Esophagus squamous epithelium (tissue), 5 donors: ENCODE data around the gene SREBF1. TPM values are rescaled to one million over a fixed set of nuclear protein-coding genes. Genes with fewer than 3 reads are reported as not detected.

ENCODE experiments used
- DNase-seq: peaks from one replicate; lab custom pipeline; 2025; lab: John Stamatoyannopoulos, UW
- H3K27ac ChIP-seq, 4 donors: fragments of 200-600 bp; sonication (generic); one replicate each; pipeline ENCODE4 v1.5.1; 2016 to 2019; ENCODE audit warnings: mild to moderate bottlenecking in 1 of 4
- H3K27me3 ChIP-seq, 4 donors: fragments of 200-600 bp; sonication (generic); 1 replicate in 3 of 4; 2 replicates in 1 of 4; pipeline versions ENCODE4 v1.5.1 to v1.6.0; 2017 to 2021; ENCODE audit warnings: antibody characterized with exemption in 1 of 4
- H3K36me3 ChIP-seq, 3 donors: fragments of 200-600 bp; sonication (generic); one replicate each; pipeline ENCODE4 v1.5.1; 2016 to 2019
- H3K4me1 ChIP-seq, 3 donors: fragments of 200-600 bp; sonication (generic); one replicate each; pipeline ENCODE4 v1.5.1; 2017 to 2019
- H3K4me3 ChIP-seq, 4 donors: fragments of 200-600 bp; sonication (generic); 1 replicate in 3 of 4; 2 replicates in 1 of 4; pipeline ENCODE4 v1.5.1; 2016 to 2019; ENCODE audit warnings: mild to moderate bottlenecking in 2 of 4, moderate library complexity in 1 of 4
- H3K9me3 ChIP-seq, 3 donors: fragments of 200-600 bp; sonication (generic); one replicate each; pipeline ENCODE4 v1.5.1; 2016 to 2019
- CTCF ChIP-seq, 6 experiments: fragments of 450-650 bp in 4 of 6; fragments of 200-600 bp in 2 of 6; sonication (generic) in 2 of 6; IDR thresholded peaks; one replicate each; pipeline ENCODE4 v1.5.1; 2016 to 2019; ENCODE audit warnings: antibody characterized with exemption in 6 of 6, mild to moderate bottlenecking in 4 of 6, moderate library complexity in 4 of 6
- POLR2A ChIP-seq, 4 donors: fragments of 450-650 bp; IDR thresholded peaks; one replicate each; pipeline ENCODE4 v1.6.1; 2017; ENCODE audit warnings: antibody characterized with exemption in 4 of 4, mild to moderate bottlenecking in 4 of 4, moderate library complexity in 3 of 4
- WGBS, 2 donors: methylation state at CpG; one replicate each; pipeline ENCODE4 v1.1.5; 2018; 5-methylcytosine and 5-hydroxymethylcytosine counted together
- intact Hi-C: fragments of 100-400 bp; cut with DNase I; formaldehyde crosslinking; loops from one replicate; pipeline ENCODE4 v1.15.0; 2022
- total RNA-seq, 4 donors: library from RNA; depleted of rRNA; stranded (reverse); fragments of >200 nt; gene quantifications; one replicate each; pipeline ENCODE4 v1.1.0, GENCODE V29; 2016
- donor health status: DM: yes; HTN: yes; CAD: no.

Gene SREBF1
- total RNA-seq, 4 donors from 2014 or later: 55.0 to 137 (median 108) TPM

DNA sequence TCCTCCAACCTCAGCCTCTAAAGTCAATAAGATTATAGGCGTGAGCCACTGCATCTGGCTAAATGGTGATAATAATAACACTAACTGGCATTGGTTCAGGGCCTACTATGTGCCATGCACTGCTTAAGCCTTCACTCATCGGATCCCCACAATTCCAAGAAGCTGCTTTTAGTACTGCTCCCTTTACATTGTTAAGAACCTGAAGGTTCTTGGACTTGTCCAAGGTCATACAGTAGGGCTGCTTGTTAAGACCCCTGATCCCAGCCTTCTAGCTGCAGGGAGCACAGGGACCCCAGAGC lies 6.6 kb downstream of the SREBF1 start:
- no peaks in the 10 kb centered on the region for H3K36me3 ChIP-seq
- H3K27ac ChIP-seq: no peak overlapping the region
- DNase-seq: no peak
- H3K4me3 ChIP-seq: no peak overlapping the region
- no peak for TF ChIP-seq POLR2A (IDR thresholded peaks at IDR 0.05)
- no peak for TF ChIP-seq CTCF (IDR thresholded peaks at IDR 0.05)
- no peaks in the 10 kb centered on the region for H3K27me3 ChIP-seq
- intact Hi-C loops: no loop called here
- no peaks in the 10 kb centered on the region for H3K9me3 ChIP-seq
- peaks cover 38 to 84% (median 47%) of the 10 kb centered on the region in 3 donors for H3K4me1 ChIP-seq
- 85 to 89% methylated on average over 1 to 2 of the region's 2 CpGs for WGBS, 2 donors

DNA sequence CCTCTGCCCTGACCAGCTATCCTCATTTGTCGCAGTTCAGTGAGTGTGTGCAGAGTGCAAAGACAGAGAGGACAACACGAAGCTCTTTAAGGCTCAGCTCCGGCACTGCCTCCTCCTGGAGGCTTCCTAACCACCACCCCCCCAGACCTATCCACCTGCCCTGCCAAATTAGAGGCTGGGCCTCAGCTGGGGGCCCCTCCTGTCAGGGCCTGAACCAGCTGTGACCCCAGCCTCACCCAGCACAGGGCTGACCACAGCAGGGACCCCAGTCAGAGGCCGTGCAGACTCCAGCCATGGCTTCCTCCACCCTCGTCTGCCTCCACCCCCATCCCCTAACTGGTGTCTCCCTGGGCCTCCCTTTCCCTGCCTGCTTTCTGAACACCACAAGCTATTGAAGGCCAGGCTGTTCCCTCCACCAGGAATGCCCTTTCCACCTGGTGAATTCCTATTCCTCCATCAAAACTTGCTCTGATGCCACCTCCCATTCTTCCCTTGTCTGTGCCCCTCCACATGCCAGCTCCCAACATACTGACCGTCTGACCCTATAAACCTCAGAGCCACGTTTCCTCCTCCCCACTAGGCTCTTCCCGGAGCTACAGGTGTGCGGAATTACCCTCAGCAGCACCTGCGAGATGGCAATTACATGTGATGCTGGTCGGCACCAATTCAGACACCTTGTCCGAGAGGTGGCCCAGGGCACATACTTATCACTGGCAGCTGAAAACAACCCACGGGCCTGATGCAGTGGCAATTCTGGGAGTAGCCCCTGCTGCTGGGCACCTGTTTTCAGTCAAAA lies 8.8 kb downstream of the SREBF1 start:
- TF ChIP-seq POLR2A (IDR thresholded peaks at IDR 0.05) (no peak), CTCF (IDR thresholded peaks at IDR 0.05) (no peak)
- Histone ChIP-seq H3K27me3 (no peaks in the 10 kb centered on the region), H3K4me1 (peaks cover 54 to 84% (median 58%) of the 10 kb centered on the region in 3 donors), H3K9me3 (no peaks in the 10 kb centered on the region), H3K4me3 (no peak overlapping the region), H3K36me3 (no peaks in the 10 kb centered on the region), H3K27ac (peak overlapping the region; percentile 39 to 52 (median 45))
- intact Hi-C loops: no loop called here
- WGBS, 2 donors: 81 to 84% methylated on average over 8 to 11 of the region's 13 CpGs
- no peak for DNase-seq

GRCh38 chr17:17826942-17827785 lies 9.6 kb downstream of the SREBF1 start:
- H3K9me3 ChIP-seq: no peaks in the 10 kb centered on the region
- H3K36me3 ChIP-seq: no peaks in the 10 kb centered on the region
- DNase-seq: no peak
- intact Hi-C loops: no loop called here
- peaks cover 62 to 84% (median 67%) of the 10 kb centered on the region in 3 donors for H3K4me1 ChIP-seq
- H3K27ac ChIP-seq: peak overlapping the region; percentile 39 to 96 (median 92)
- 74 to 97% methylated on average over 5 to 10 of the region's 16 CpGs for WGBS, 2 donors
- no peak for TF ChIP-seq CTCF (IDR thresholded peaks at IDR 0.05)
- TF ChIP-seq POLR2A (IDR thresholded peaks at IDR 0.05): no peak
- no peak overlapping the region for H3K4me3 ChIP-seq
- no peaks in the 10 kb centered on the region for H3K27me3 ChIP-seq

DNA sequence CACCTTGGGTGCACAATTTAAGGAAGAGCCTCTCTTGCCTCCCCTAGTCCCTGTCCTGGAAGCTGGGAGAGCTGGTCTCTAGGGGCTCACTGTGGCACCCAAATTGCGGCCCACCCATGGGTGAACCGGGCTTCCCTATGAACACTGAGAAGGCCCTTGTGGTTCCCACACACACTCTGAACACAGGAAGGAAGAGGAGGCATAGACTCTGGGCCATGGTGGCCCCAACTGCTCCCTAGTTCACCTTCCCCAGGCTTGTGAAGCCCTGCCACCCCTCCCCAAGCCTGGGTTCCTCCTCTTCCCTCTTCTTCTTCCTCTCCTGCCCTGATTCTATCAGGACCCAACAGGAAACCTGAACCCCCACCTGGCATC lies 10.5 kb downstream of the SREBF1 start:
- TF ChIP-seq CTCF (IDR thresholded peaks at IDR 0.05) (no peak), POLR2A (IDR thresholded peaks at IDR 0.05) (no peak)
- Histone ChIP-seq H3K36me3 (no peaks in the 10 kb centered on the region), H3K9me3 (no peaks in the 10 kb centered on the region), H3K4me3 (no peak overlapping the region), H3K27ac (peak overlapping the region; percentile 68 to 96 (median 92)), H3K27me3 (no peaks in the 10 kb centered on the region), H3K4me1 (peaks cover 64 to 84% (median 68%) of the 10 kb centered on the region in 3 donors)
- DNase-seq: no peak
- WGBS, 2 donors: 72% methylated on average over 2 of the region's 2 CpGs; no CpG with 5 or more reads in 1 of the 2 donors
- intact Hi-C loops: no loop called here
